Ovary (tissue), 3 donors: Measurements from ENCODE around the gene FGGY.

Experiments used
- CTCF ChIP-seq, 3 donors: fragments of 450-650 bp in 2 of 3; fragments of 200-600 bp in 1 of 3; IDR thresholded peaks; one replicate each; pipeline versions ENCODE4 v1.5.1 to v1.8.0; 2016 to 2022; ENCODE audit warnings: antibody characterized with exemption in 3 of 3, mild to moderate bottlenecking in 1 of 3
- POLR2A ChIP-seq: fragments of 450-650 bp; IDR thresholded peaks from one replicate; pipeline ENCODE4 v1.6.1; 2017; ENCODE audit warnings: antibody characterized with exemption, mild to moderate bottlenecking, moderate library complexity
- donor health status: DM: no; HTN: no; CAD: no.

GRCh38 chr1:59779949-59780348 lies 483.1 kb downstream of the FGGY start:
- no peak for TF ChIP-seq CTCF (IDR thresholded peaks at IDR 0.05)
- TF ChIP-seq POLR2A: no peak
